ENCODE measurements around the gene C16orf92. TPM values are rescaled to one million over a fixed set of nuclear protein-coding genes. Genes with fewer than 3 reads are reported as not detected.

The C16orf92 gene
- total and polyA plus RNA-seq, 2 of the 8 experiments (the other 6 are each of a cell fraction or from before 2014, with no cell fraction given), result not detected

DNA sequence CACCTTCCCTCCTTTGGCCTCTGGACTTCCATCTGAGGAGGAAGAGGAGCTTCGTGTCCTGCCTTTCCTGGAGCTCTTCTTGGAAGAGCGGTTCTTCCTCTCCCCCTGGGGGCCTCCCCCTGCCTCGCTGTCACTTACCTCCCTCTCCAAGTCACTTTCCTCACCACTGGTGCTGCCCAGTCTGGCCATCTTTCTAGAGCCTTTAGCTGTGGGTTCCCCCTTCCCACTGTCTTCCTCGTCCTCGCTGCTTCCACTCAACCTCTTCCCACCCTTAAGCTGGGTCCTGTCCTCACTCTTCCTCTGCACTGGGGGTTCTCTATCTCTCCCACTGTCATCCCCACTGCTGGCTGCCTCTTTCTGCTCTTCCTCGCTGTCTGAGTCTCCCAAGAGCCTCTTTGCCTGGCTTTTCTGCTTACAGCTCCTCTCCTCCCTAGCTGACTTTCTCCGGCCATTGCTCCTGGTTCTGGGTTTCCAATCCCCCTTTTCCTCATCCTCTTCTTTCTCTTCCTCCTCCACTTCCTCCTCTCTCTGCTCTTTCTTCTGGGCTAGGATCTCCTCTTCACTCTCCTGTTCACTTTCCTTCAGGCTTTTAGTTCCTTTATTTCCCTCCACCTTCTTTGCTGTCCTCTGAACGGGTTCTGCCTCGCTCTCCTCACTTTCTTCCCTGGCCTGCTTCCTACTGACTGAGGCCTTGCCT lies 28.9 kb upstream of the C16orf92 start:
- peak overlapping the region; percentile 75 to 91 (median 80); a peak in 5 of 8 replicates for H3K4me3 ChIP-seq (ENCODE audit: extremely low read depth in 1 of 4, insufficient read depth in 2 of 4, low read depth in 3 of 4, low read length in 4 of 4)
- H3K36me3 ChIP-seq (ENCODE audit: control insufficient read depth in 2 of 4, insufficient read depth in 4 of 4, low read length in 3 of 4), result peaks cover 0 to 22% (median 3%) of the 10 kb centered on the region in 4 experiments; a peak in 6 of 8 replicates
- H3K4me2 ChIP-seq (ENCODE audit: insufficient read depth in 1 of 2, low read depth in 2 of 2, low read length in 2 of 2), result peak overlapping the region in 1 of 2 experiments; percentile 78; a peak in 2 of 4 replicates
- ChIA-PET CTCF (ENCODE audit: partially characterized antibody) (interaction anchor here (0.9 to 2.5 kb wide), 5 partner anchors 10 to 37 kb away, joined by 3 to 9 read pairs (median 3); partner anchors contain the start of genes C16orf92 and TLCD3B), POLR2A (ENCODE audit: partially characterized antibody) (interaction anchor here (0.7 to 5.5 kb wide), 15 partner anchors 11 to 204 kb away, joined by 3 to 34 read pairs (median 4); partner anchors contain the start of genes ASPHD1, C16orf92, CDIPT and DOC2A)
- H2BK12ac ChIP-seq (ENCODE audit: low read depth, low read length), result no peak overlapping the region
- H4K5ac ChIP-seq (ENCODE audit: insufficient read length, low read depth, low read length), result no peak overlapping the region
- no peak overlapping the region for H3K18ac ChIP-seq (ENCODE audit: extremely low read depth, low read length)
- no peak overlapping the region for H4K91ac ChIP-seq (replicated peaks; ENCODE audit: insufficient read length, low read length)
- no peak overlapping the region for H2BK120ac ChIP-seq (replicated peaks; ENCODE audit: low read depth, low read length)
- H4K8ac ChIP-seq (ENCODE audit: extremely low read depth, insufficient read depth, low read length), result no peak overlapping the region
- H3K56ac ChIP-seq (replicated peaks; ENCODE audit: insufficient read length, low read depth, low read length), result no peak overlapping the region
- H2AK5ac ChIP-seq (ENCODE audit: low read depth, low read length), result peak overlapping the region; percentile 44; the same call in 1 of the 2 replicates
- H2BK15ac ChIP-seq (ENCODE audit: low read length), result no peak overlapping the region
- FAIRE-seq, result no peak
- no peaks in the 10 kb centered on the region for H4K20me1 ChIP-seq (replicated peaks in 1 of 2; ENCODE audit: control insufficient read depth in 1 of 2, insufficient read depth in 2 of 2, low read length in 2 of 2)
- H3K4me1 ChIP-seq (replicated peaks in 1 of 4; ENCODE audit: control insufficient read depth in 3 of 4, insufficient read depth in 4 of 4, low read length in 3 of 4), result peaks cover 0 to 8% (median 3%) of the 10 kb centered on the region in 4 experiments; a peak in 4 of 7 replicates
- H3K23ac ChIP-seq (ENCODE audit: insufficient read length), result no peak overlapping the region
- no peak overlapping the region for H2AFZ ChIP-seq (ENCODE audit: low read length)
- H3K9me3 ChIP-seq (ENCODE audit: insufficient read depth in 2 of 2, low read depth in 1 of 2, low read length in 1 of 2), result no peaks in the 10 kb centered on the region
- no peak overlapping the region; a peak in 1 of 7 replicates for H3K9ac ChIP-seq (replicated peaks in 1 of 4; ENCODE audit: extremely low read depth in 1 of 4, low read depth in 3 of 4, low read length in 3 of 4)
- H3K79me1 ChIP-seq (ENCODE audit: low read depth, low read length), result peaks cover 3% of the 10 kb centered on the region; the same call in 1 of the 2 replicates
- no peak overlapping the region for H2BK5ac ChIP-seq (ENCODE audit: low read depth, low read length)
- no peak overlapping the region for H2BK20ac ChIP-seq (ENCODE audit: low read length)
- H3K27me3 ChIP-seq (replicated peaks in 1 of 4; ENCODE audit: control insufficient read depth in 3 of 4, extremely low read depth in 1 of 4, insufficient read depth in 3 of 4, low read length in 3 of 4), result no peaks in the 10 kb centered on the region
- no peak for DNase-seq (ENCODE audit: low read depth in 1 of 2, low spot score in 2 of 2)
- peaks cover 9% of the 10 kb centered on the region; the same call in 1 of the 2 replicates for H3K23me2 ChIP-seq (ENCODE audit: low read depth, low read length)
- no peak overlapping the region for H3K27ac ChIP-seq (ENCODE audit: low read depth, low read length)
- peaks cover 0 to 7% of the 10 kb centered on the region in 2 experiments; a peak in 1 of 4 replicates for H3K79me2 ChIP-seq (ENCODE audit: control insufficient read depth in 1 of 2, insufficient read depth in 2 of 2, low read length in 2 of 2)
- no peak overlapping the region for H3K14ac ChIP-seq (ENCODE audit: insufficient read length)
- WGBS, 2 experiments (ENCODE audit: extremely low coverage in 1 of 2, insufficient coverage in 1 of 2, insufficient read length in 1 of 2, insufficient replicate concordance in 2 of 2, low coverage in 1 of 2, low lambda C conversion rate in 2 of 2, missing lambda C conversion rate in 1 of 2), result 83% methylated on average over 8 of the region's 9 CpGs; no CpG with 5 or more reads in 1 of the 2 experiments
- no peak overlapping the region for H3K4ac ChIP-seq (replicated peaks; ENCODE audit: insufficient read length, low read depth, low read length)
- no peak for TF ChIP-seq CHD1 (IDR thresholded peaks at IDR 0.05; ENCODE audit: low read depth, low read length)
- TF ChIP-seq CEBPB (IDR thresholded peaks at IDR 0.05; ENCODE audit: low read depth, low read length), result no peak
- no peak for TF ChIP-seq USF2 (IDR thresholded peaks at IDR 0.05; ENCODE audit: low read length)
- TF ChIP-seq SUZ12 (IDR thresholded peaks at IDR 0.05; ENCODE audit: low read length), result no peak
- TF ChIP-seq, protein P1, sequence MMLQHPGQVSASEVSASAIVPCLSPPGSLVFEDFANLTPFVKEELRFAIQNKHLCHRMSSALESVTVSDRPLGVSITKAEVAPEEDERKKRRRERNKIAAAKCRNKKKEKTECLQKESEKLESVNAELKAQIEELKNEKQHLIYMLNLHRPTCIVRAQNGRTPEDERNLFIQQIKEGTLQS (IDR thresholded peaks at IDR 0.05; ENCODE audit: insufficient read depth, low read depth, low read length), result no peak
- TF ChIP-seq RXRA (IDR thresholded peaks at IDR 0.05; ENCODE audit: insufficient read depth, low read depth, low read length), result no peak
- no peak for TF ChIP-seq CHD2 (IDR thresholded peaks at IDR 0.05; ENCODE audit: low read length)
- TF ChIP-seq CREB1 (IDR thresholded peaks at IDR 0.05), result no peak
- TF ChIP-seq RAD21 (IDR thresholded peaks at IDR 0.05 in 1 of 2, conservative IDR thresholded peaks at IDR 0.05 in 1 of 2; ENCODE audit: low read depth in 2 of 2, low read length in 2 of 2), result no peak
- no peak for TF ChIP-seq TBP (IDR thresholded peaks at IDR 0.05; ENCODE audit: low read depth, low read length)

Measured in H1 (cell line).